Left lung (tissue), 10 donors: ENCODE measurements around the gene MAP3K15. TPM values are rescaled to one million over a fixed set of nuclear protein-coding genes. Genes with fewer than 3 reads are reported as not detected.

Experiments
- ATAC-seq: fragments of 200-7000 bp; cut with Tn5 transposase; one replicate; pipeline ENCODE4 v1.9.1; 2020; ENCODE audit warnings: moderate library complexity
- DNase-seq, 4 donors: peaks; one replicate each; pipeline ENCODE4 v3.0.0-alpha.2; 2013 to 2020
- H3K27ac ChIP-seq, 2 donors: fragments of 200-600 bp; sonication (generic) in 1 of 2; one replicate each; pipeline versions ENCODE4 v1.5.0 to v1.8.0; 2020 to 2021
- H3K27me3 ChIP-seq, 2 donors: fragments of 200-600 bp; sonication (generic) in 1 of 2; one replicate each; pipeline versions ENCODE4 v1.5.0 to v1.8.0; 2020 to 2021
- H3K36me3 ChIP-seq, 2 donors: fragments of 200-600 bp; sonication (generic) in 1 of 2; one replicate each; pipeline versions ENCODE4 v1.5.0 to v1.8.0; 2020 to 2021
- H3K4me1 ChIP-seq, 2 donors: fragments of 200-600 bp; one replicate each; pipeline ENCODE4 v1.8.0; 2021
- H3K4me3 ChIP-seq, 2 donors: fragments of 200-600 bp; sonication (generic) in 1 of 2; one replicate each; pipeline versions ENCODE4 v1.5.0 to v1.8.0; 2020 to 2021; ENCODE audit warnings: mild to moderate bottlenecking in 1 of 2
- H3K9me3 ChIP-seq, 2 donors: fragments of 200-600 bp; sonication (generic) in 1 of 2; one replicate each; pipeline versions ENCODE4 v1.5.0 to v1.8.0; 2020 to 2021
- intact Hi-C, 2 donors: fragments of 100-400 bp; cut with DNase I; formaldehyde crosslinking; loops; one replicate each; pipeline versions ENCODE4 v1.11.2 to v1.14.2; 2022
- polyA plus RNA-seq, 6 donors: library from polyadenylated mRNA; unstranded; fragments of 120-200 nt; gene quantifications; one replicate each; pipeline ENCODE4 v1.2.1, GENCODE V29; 2013; ENCODE audit not compliant: insufficient read length in 6 of 6
- total RNA-seq, 2 donors: library from RNA; stranded (reverse); fragmentation: NEBNext Ultra II Directional; extraction: Animal tissue kit (Norgen Biotek cat#: 25700); gene quantifications; one replicate each; pipeline ENCODE4 v1.2.1, GENCODE V29; 2021
- TF ChIP-seq, protein P1 (sequence below), 2 donors: fragments of 200-600 bp; sonication (generic) in 1 of 2; IDR thresholded peaks; one replicate each; pipeline versions ENCODE4 v1.5.0 to v1.8.0; 2021; ENCODE audit warnings: antibody characterized with exemption in 2 of 2
- donor health status: DM: no; HTN: yes; CAD: no.
- donor health status: DM: no; HTN: no; CAD: no.

Gene MAP3K15
- total and polyA plus RNA-seq, 8 donors, result 0.24 to 2.0 (median 1.6) TPM

DNA sequence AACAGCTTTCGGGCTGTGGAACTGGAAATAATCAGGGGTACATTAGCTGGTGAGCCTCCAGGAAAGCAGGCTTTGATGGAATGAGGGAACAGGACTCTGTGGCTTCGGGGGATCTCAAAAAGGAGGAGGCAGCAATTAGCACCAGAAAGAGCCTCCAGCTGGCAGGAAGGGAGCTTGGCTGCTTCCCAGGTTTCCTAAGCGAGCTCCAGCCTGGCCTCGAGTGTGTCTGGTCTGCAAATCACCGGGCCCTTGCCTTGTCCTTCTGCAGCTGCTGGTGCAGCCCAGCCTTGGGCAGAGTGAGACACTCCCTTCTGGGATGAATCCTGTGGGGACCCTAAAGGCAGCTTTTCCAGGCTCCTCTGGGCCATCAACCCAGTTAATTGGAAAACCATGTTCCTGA is 182.3 kb downstream of the MAP3K15 start:
- TF ChIP-seq, protein P1, sequence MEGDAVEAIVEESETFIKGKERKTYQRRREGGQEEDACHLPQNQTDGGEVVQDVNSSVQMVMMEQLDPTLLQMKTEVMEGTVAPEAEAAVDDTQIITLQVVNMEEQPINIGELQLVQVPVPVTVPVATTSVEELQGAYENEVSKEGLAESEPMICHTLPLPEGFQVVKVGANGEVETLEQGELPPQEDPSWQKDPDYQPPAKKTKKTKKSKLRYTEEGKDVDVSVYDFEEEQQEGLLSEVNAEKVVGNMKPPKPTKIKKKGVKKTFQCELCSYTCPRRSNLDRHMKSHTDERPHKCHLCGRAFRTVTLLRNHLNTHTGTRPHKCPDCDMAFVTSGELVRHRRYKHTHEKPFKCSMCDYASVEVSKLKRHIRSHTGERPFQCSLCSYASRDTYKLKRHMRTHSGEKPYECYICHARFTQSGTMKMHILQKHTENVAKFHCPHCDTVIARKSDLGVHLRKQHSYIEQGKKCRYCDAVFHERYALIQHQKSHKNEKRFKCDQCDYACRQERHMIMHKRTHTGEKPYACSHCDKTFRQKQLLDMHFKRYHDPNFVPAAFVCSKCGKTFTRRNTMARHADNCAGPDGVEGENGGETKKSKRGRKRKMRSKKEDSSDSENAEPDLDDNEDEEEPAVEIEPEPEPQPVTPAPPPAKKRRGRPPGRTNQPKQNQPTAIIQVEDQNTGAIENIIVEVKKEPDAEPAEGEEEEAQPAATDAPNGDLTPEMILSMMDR (IDR thresholded peaks at IDR 0.05), result no peak
- no peaks in the 10 kb centered on the region for H3K27me3 ChIP-seq
- H3K27ac ChIP-seq, result no peak overlapping the region
- H3K4me3 ChIP-seq, result no peak overlapping the region
- ATAC-seq, result peak; percentile 11
- no peaks in the 10 kb centered on the region for H3K4me1 ChIP-seq
- no peaks in the 10 kb centered on the region for H3K36me3 ChIP-seq
- intact Hi-C loops, result loop anchor here in 1 of 2 donors (10.0 kb wide), 2 partner anchors 398 to 938 kb away; no protein-coding TSS in a partner anchor
- DNase-seq, result peak in 2 of 4 donors; percentile 28 to 47
- no peaks in the 10 kb centered on the region for H3K9me3 ChIP-seq

DNA sequence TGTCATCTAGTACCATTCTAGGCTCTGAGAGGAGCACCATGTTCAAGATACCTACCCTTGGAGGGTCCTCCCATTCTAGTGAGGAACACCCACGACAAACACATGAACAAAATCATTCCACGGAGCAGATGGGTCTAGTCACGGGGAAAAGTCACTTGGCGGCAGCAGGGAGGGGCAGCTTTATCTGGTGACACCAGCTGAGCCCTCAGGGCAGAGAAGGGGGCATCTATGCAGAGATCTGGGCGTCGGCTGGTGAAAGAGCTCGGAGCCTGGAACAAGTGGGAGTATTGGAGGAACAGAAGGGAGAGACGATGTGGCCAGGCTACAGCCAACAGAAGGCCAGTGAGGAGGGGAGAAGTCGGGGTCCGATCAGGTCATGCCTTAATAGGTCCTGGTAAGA is 183.5 kb downstream of the MAP3K15 start:
- DNase-seq, result no peak
- no peak for ATAC-seq
- TF ChIP-seq, protein P1 (IDR thresholded peaks at IDR 0.05), result no peak
- no peaks in the 10 kb centered on the region for H3K27me3 ChIP-seq
- H3K27ac ChIP-seq, result no peak overlapping the region
- no peaks in the 10 kb centered on the region for H3K36me3 ChIP-seq
- no peak overlapping the region for H3K4me3 ChIP-seq
- H3K9me3 ChIP-seq, result no peaks in the 10 kb centered on the region
- H3K4me1 ChIP-seq, result no peaks in the 10 kb centered on the region
- intact Hi-C loops, result loop anchor here in 1 of 2 donors (10.0 kb wide), 2 partner anchors 397 to 937 kb away; no protein-coding TSS in a partner anchor

DNA sequence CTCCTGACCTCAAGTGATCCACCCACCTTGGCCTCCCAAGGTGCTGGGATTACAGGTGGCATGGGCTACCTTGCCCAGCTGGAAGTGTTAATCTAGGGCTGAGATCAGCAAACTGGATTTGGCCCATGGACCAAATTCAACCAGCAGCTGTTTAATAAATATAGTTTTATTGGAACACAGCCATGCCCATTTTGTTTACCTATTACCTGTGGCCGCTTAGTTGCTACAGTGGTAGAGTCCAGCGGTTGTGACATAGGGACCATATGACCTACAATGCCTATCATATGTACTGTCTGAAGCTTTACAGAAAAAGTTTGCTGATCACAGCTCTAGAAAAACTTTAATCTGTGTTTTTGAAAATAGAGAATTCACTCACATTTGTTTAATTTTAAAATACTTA is 188.7 kb downstream of the MAP3K15 start:
- H3K36me3 ChIP-seq, result no peaks in the 10 kb centered on the region
- H3K4me1 ChIP-seq, result no peaks in the 10 kb centered on the region
- no peak for ATAC-seq
- peaks cover 0 to 4% of the 10 kb centered on the region in 2 donors for H3K27me3 ChIP-seq
- no peak overlapping the region for H3K27ac ChIP-seq
- no peak for DNase-seq
- H3K9me3 ChIP-seq, result no peaks in the 10 kb centered on the region
- TF ChIP-seq, protein P1 (IDR thresholded peaks at IDR 0.05), result no peak
- H3K4me3 ChIP-seq, result no peak overlapping the region
- intact Hi-C loops, result no loop called here

Other genes with a start within 250 kb of the MAP3K15 start
- 100 to 1,000 TPM; 120 to 141 TPM for gene PDHA1, start 171.6 kb downstream of the MAP3K15 start, total RNA-seq
- 100 to 1,000 TPM; 146 to 170 (median 156) TPM for gene PDHA1, start 171.6 kb downstream of the MAP3K15 start, polyA plus RNA-seq